ENCODE measurements around the gene PSMA3. TPM values are rescaled to one million over a fixed set of nuclear protein-coding genes. Genes with fewer than 3 reads are reported as not detected.

The PSMA3 gene
- total and polyA plus RNA-seq, 7 donors = 69.5 to 217 (median 112) TPM

- H3K36me3 ChIP-seq = peaks cover 21 to 100% (median 51%) of the 10 kb centered on the region in 4 donors
- peak overlapping the region in 2 of 4 donors; percentile 55 to 59 for H3K27ac ChIP-seq
- TF ChIP-seq CTCF (IDR thresholded peaks at IDR 0.05) (no peak), POLR2A (IDR thresholded peaks at IDR 0.05) (no peak), POLR2AphosphoS5 (IDR thresholded peaks at IDR 0.05) (no peak), EP300 (IDR thresholded peaks at IDR 0.05) (no peak)
- intact Hi-C loops (cut with DNase I) = no loop called here
- peaks cover 0 to 13% (median 8%) of the 10 kb centered on the region in 4 donors for H3K4me1 ChIP-seq
- no peaks in the 10 kb centered on the region for H3K9me3 ChIP-seq
- no peaks in the 10 kb centered on the region for H3K27me3 ChIP-seq
- no peak overlapping the region for H3K4me3 ChIP-seq
- DNase-seq = no peak
Measured at GRCh38 chr14:58265401-58265800, 20.8 kb downstream of the PSMA3 start.

DNA sequence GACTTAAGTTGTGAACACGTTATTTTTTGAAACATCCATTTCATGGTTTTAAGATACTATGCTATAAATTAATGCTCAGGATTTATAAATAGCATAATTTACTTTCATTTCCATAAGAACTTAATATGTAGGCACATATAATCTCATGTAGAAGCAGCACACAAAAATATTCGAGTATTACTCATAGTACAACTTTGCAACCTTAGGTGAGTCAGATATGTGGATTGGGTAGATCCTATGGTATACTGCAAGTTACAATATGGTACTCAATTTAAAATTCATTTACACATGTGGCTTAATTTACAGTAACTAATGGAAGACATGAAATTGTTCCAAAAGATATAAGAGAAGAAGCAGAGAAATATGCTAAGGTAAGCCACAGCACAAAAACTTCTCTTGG lies 26.0 kb downstream of the PSMA3 start:
- H3K27ac ChIP-seq = no peak overlapping the region
- no peak overlapping the region for H3K4me3 ChIP-seq
- 60 to 85% methylated on average over 2 of the region's 2 CpGs for WGBS, 2 donors
- intact Hi-C loops (cut with DNase I) = no loop called here
- H3K4me1 ChIP-seq = peaks cover 0 to 34% (median 19%) of the 10 kb centered on the region in 4 donors
- H3K27me3 ChIP-seq = no peaks in the 10 kb centered on the region
- peaks cover 9 to 88% (median 23%) of the 10 kb centered on the region in 4 donors for H3K36me3 ChIP-seq
- TF ChIP-seq CTCF (IDR thresholded peaks at IDR 0.05) (no peak), POLR2AphosphoS5 (IDR thresholded peaks at IDR 0.05) (no peak), POLR2A (IDR thresholded peaks at IDR 0.05) (no peak), EP300 (IDR thresholded peaks at IDR 0.05) (no peak)
- DNase-seq = no peak
- H3K9me3 ChIP-seq = no peaks in the 10 kb centered on the region

DNA sequence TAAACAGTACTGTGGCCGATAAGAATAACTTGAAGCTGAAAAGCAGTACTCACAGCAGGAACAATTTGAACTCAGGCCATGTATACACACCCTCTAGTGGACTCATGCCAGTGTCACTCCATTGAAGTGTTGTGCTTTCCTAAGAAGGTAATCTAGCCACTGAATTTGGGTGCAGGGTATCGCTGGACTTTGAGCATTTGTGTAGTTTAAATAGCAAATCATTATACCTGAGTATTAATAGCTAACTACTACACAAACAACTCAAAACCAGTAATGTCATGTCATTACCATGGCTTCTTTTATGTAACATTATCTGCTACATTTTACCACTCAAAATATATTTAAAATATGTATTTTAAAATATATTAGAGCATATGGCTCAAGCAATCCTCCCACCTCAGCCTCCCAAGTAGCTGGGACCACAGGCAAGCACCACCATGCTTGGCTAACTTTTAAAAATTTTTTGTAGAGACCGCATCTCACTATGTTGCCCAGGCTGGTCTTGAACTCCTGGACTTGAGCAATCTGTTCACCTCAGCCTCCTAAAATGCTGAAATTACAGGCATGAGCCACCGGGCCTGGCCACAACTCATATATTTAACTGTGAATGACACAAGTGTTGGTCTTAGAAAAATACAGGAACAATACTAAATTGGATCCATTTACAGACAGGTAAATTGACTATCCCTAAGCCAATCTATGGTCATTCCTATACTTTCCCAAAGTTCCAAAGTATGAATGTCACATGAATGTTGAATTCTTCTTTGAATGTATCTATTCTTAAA lies 28.1 kb downstream of the PSMA3 start:
- WGBS, 2 donors = 43 to 71% methylated on average over 4 of the region's 4 CpGs
- no peaks in the 10 kb centered on the region for H3K27me3 ChIP-seq
- peak overlapping the region; percentile 45 to 67 (median 54) for H3K27ac ChIP-seq
- intact Hi-C loops (cut with DNase I) = no loop called here
- no peak for DNase-seq
- peaks cover 0 to 39% (median 27%) of the 10 kb centered on the region in 4 donors for H3K4me1 ChIP-seq
- no peak overlapping the region for H3K4me3 ChIP-seq
- TF ChIP-seq POLR2AphosphoS5 (IDR thresholded peaks at IDR 0.05) (peak in 1 of 4 donors; percentile 23), EP300 (IDR thresholded peaks at IDR 0.05) (no peak), POLR2A (IDR thresholded peaks at IDR 0.05) (no peak), CTCF (IDR thresholded peaks at IDR 0.05) (no peak)
- H3K36me3 ChIP-seq = peaks cover 9 to 73% (median 20%) of the 10 kb centered on the region in 4 donors
- no peaks in the 10 kb centered on the region for H3K9me3 ChIP-seq

- Histone ChIP-seq H3K9me3 (no peaks in the 10 kb centered on the region), H3K4me3 (no peak overlapping the region), H3K27me3 (no peaks in the 10 kb centered on the region), H3K27ac (peak overlapping the region in 1 of 4 donors; percentile 2), H3K36me3 (peaks cover 0 to 70% (median 11%) of the 10 kb centered on the region in 4 donors), H3K4me1 (peaks cover 0 to 46% (median 27%) of the 10 kb centered on the region in 4 donors)
- DNase-seq = no peak
- TF ChIP-seq CTCF (IDR thresholded peaks at IDR 0.05) = no peak
- no peak for TF ChIP-seq EP300 (IDR thresholded peaks at IDR 0.05)
- no peak for TF ChIP-seq POLR2A (IDR thresholded peaks at IDR 0.05)
- TF ChIP-seq POLR2AphosphoS5 (IDR thresholded peaks at IDR 0.05) = no peak
- intact Hi-C loops (cut with DNase I) = no loop called here
Measured at GRCh38 chr14:58274881-58275280, 30.2 kb downstream of the PSMA3 start.
